ENCODE measurements around the gene RPS19BP1. TPM values are rescaled to one million over a fixed set of nuclear protein-coding genes. Genes with fewer than 3 reads are reported as not detected.

The RPS19BP1 gene
- total and polyA plus RNA-seq, 2 donors (not counting 1 experiment from before 2014, with no cell fraction given): 60.3 to 74.8 TPM

- Mint-ChIP-seq H3K4me1 (peaks cover 15% of the 10 kb centered on the region), H3K9me3 (ENCODE audit: insufficient read depth) (peaks cover 6% of the 10 kb centered on the region), H3K27ac (no peak overlapping the region), H3K27me3 (peaks cover 22% of the 10 kb centered on the region), H3K4me3 (no peak overlapping the region)
- H3K27me3 ChIP-seq (replicated peaks in 1 of 4; ENCODE audit: control extremely low read depth in 1 of 4, control insufficient read depth in 3 of 4, insufficient read depth in 4 of 4, low read length in 3 of 4): peaks cover 0 to 25% (median 13%) of the 10 kb centered on the region in 4 experiments
- H2AFZ ChIP-seq (ENCODE audit: insufficient read depth, low read depth, low read length, poor library complexity, severe bottlenecking): no peak overlapping the region
- no peaks in the 10 kb centered on the region for H3K9me3 ChIP-seq (ENCODE audit: control extremely low read depth in 1 of 3, control insufficient read depth in 2 of 3, insufficient read depth in 1 of 3, low read length in 2 of 3)
- H3K4me2 ChIP-seq (replicated peaks; ENCODE audit: low read depth, low read length, poor library complexity, severe bottlenecking): no peak overlapping the region
- H3K4me3 ChIP-seq (ENCODE audit: control extremely low read depth in 1 of 5, extremely low read depth in 1 of 5, insufficient read depth in 1 of 5, low read depth in 2 of 5, low read length in 4 of 5): no peak overlapping the region
- H3K4me1 ChIP-seq (ENCODE audit: control insufficient read depth in 2 of 2, insufficient read depth in 2 of 2, low read length in 2 of 2): peaks cover 15 to 16% of the 10 kb centered on the region in 2 donors
- WGBS (ENCODE audit: insufficient coverage): 86% methylated on average over 9 of the region's 9 CpGs
- H4K20me1 ChIP-seq (ENCODE audit: control insufficient read depth, insufficient read depth, low read length, poor library complexity, severe bottlenecking): no peaks in the 10 kb centered on the region
- no peak overlapping the region for H3K27ac ChIP-seq (ENCODE audit: low read length in 2 of 2)
- ATAC-seq (ENCODE audit: low read depth) (no peak), DNase-seq (no peak)
- ChIA-PET CTCF (interaction anchor here (2.2 kb wide), 1 partner anchor 461 kb away, joined by 13 read pairs; no protein-coding TSS in a partner anchor), POLR2A (no interaction called here)
- H3K79me2 ChIP-seq (ENCODE audit: control insufficient read depth, insufficient read depth, low read length): no peaks in the 10 kb centered on the region
- H3K36me3 ChIP-seq (replicated peaks in 1 of 2; ENCODE audit: control extremely low read depth in 1 of 2, control insufficient read depth in 1 of 2, extremely low read depth in 1 of 2, insufficient read depth in 2 of 2, low read length in 1 of 2): no peaks in the 10 kb centered on the region
- no peak for TF ChIP-seq CTCF (IDR thresholded peaks at IDR 0.05)
- TF ChIP-seq EZH2 (IDR thresholded peaks at IDR 0.05; ENCODE audit: borderline replicate concordance, insufficient read depth, low read depth, low read length, poor library complexity, severe bottlenecking): no peak
- no peak overlapping the region for H3K9ac ChIP-seq (ENCODE audit: low read length)
- intact Hi-C loops (cut with micrococcal nuclease): no loop called here
These were observed 30.4 kb upstream of the RPS19BP1 start for GRCh38 chr22:39562839-39563489.

GRCh38 chr22:39560127-39560526, 27.6 kb upstream of the RPS19BP1 start:
- CTCF ChIA-PET: interaction anchor here (7.6 kb wide), 1 partner anchor 464 kb away, joined by 68 read pairs; no protein-coding TSS in a partner anchor
- peaks cover 10% of the 10 kb centered on the region for H3K4me1 Mint-ChIP-seq

More at GRCh38 chr22:39560127-39560526, 27.6 kb upstream of the RPS19BP1 start:
- no peak for DNase-seq
- Mint-ChIP-seq H3K27me3 (peaks cover 39% of the 10 kb centered on the region), H3K27ac (no peak overlapping the region), H3K9me3 (ENCODE audit: insufficient read depth) (no peaks in the 10 kb centered on the region), H3K4me3 (no peak overlapping the region)
- H2AFZ ChIP-seq (ENCODE audit: insufficient read depth, low read depth, low read length, poor library complexity, severe bottlenecking): no peak overlapping the region
- 80% methylated on average over 4 of the region's 6 CpGs for WGBS (ENCODE audit: insufficient coverage)
- H3K9me3 ChIP-seq (ENCODE audit: control extremely low read depth in 1 of 3, control insufficient read depth in 2 of 3, insufficient read depth in 1 of 3, low read length in 2 of 3): peaks cover 0 to 3% (median 0%) of the 10 kb centered on the region in 3 donors
- H3K79me2 ChIP-seq (ENCODE audit: control insufficient read depth, insufficient read depth, low read length): no peaks in the 10 kb centered on the region
- H3K27ac ChIP-seq (ENCODE audit: low read length in 2 of 2): no peak overlapping the region
- ATAC-seq (ENCODE audit: low read depth): no peak
- H3K27me3 ChIP-seq (replicated peaks in 1 of 4; ENCODE audit: control extremely low read depth in 1 of 4, control insufficient read depth in 3 of 4, insufficient read depth in 4 of 4, low read length in 3 of 4): peaks cover 0 to 48% (median 25%) of the 10 kb centered on the region in 4 experiments
- POLR2A ChIA-PET: interaction anchor here (0.8 kb wide), 1 partner anchor 465 kb away, joined by 3 read pairs; no protein-coding TSS in a partner anchor
- H3K9ac ChIP-seq (ENCODE audit: low read length): no peak overlapping the region
- H3K36me3 ChIP-seq (replicated peaks in 1 of 2; ENCODE audit: control extremely low read depth in 1 of 2, control insufficient read depth in 1 of 2, extremely low read depth in 1 of 2, insufficient read depth in 2 of 2, low read length in 1 of 2): no peaks in the 10 kb centered on the region
- TF ChIP-seq CTCF (IDR thresholded peaks at IDR 0.05) (no peak), EZH2 (IDR thresholded peaks at IDR 0.05; ENCODE audit: borderline replicate concordance, insufficient read depth, low read depth, low read length, poor library complexity, severe bottlenecking) (no peak)
- no peak overlapping the region for H3K4me2 ChIP-seq (replicated peaks; ENCODE audit: low read depth, low read length, poor library complexity, severe bottlenecking)
- H3K4me1 ChIP-seq (ENCODE audit: control insufficient read depth in 2 of 2, insufficient read depth in 2 of 2, low read length in 2 of 2): peaks cover 8 to 16% of the 10 kb centered on the region in 2 donors
- no peak overlapping the region for H3K4me3 ChIP-seq (ENCODE audit: control extremely low read depth in 1 of 5, extremely low read depth in 1 of 5, insufficient read depth in 1 of 5, low read depth in 2 of 5, low read length in 4 of 5)
- intact Hi-C loops (cut with micrococcal nuclease): no loop called here
- H4K20me1 ChIP-seq (ENCODE audit: control insufficient read depth, insufficient read depth, low read length, poor library complexity, severe bottlenecking): no peaks in the 10 kb centered on the region

All from B cell (primary cell).